GM19023 (cell line): Measurements from ENCODE around the gene SLC45A2.
"Not testable (repeated sequence)": the region's sequence is repeated elsewhere in the genome, so short reads cannot be mapped to it uniquely, and the experiment has no call there.

Experiments
- ATAC-seq: cut with Tn5 transposase; IDR thresholded peaks from one replicate; pipeline ENCODE4 v1.9.1; 2021; ENCODE audit warnings: mild to moderate bottlenecking, moderate library complexity; ENCODE audit not compliant: unreplicated experiment

The SLC45A2 gene

GRCh38 chr5:33984671-33985124 lies at the start of gene SLC45A2:
TSS of gene SLC45A2 (minus strand) at chr5:33984693. CDS start at chr5:33984583, 110 bp downstream.
- no peak for ATAC-seq

DNA sequence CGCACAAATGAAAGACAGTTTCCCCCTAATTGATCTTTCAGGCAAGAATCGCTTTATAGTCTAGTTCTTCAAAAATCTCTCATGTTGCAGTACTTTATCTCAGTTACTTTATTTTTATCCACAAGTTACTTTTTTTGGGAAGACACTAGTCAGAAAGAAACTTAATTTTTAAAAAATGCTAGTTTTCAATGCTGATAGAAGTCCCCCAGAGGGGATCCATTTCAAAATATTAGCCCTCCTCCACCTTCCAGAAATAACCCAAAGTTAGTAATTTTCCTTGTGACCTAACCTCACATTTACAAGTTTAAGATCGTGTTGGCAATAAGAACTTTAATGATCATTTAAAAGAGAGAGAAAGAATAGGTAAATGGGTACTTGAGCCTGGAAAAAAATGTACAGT lies 47.5 kb upstream of the SLC45A2 start:
- ATAC-seq: no peak

GRCh38 chr5:34031117-34031516 lies 46.6 kb upstream of the SLC45A2 start:
- no peak for ATAC-seq

- ATAC-seq: not testable (repeated sequence)
Measured at GRCh38 chr5:34030585-34030984, 46.1 kb upstream of the SLC45A2 start.

DNA sequence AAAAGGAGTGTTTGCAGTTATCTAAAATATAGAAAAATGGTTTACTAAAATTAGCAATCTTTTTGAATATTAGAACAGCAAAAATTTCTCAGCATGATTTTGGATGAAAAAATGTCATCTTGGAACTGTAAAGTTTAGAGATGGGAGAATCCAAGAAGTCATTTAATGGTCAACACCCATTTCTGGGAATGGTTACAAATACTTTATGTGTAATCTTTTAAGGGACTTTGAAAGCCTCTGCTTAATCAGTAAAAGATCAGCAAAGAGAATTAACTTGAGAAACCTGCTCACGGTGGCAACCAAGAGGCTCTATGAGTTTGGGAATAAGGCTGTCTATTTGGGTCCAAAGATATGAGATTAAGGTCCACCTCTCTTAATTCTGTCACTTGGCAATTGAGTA lies 45.6 kb upstream of the SLC45A2 start:
- ATAC-seq: no peak

DNA sequence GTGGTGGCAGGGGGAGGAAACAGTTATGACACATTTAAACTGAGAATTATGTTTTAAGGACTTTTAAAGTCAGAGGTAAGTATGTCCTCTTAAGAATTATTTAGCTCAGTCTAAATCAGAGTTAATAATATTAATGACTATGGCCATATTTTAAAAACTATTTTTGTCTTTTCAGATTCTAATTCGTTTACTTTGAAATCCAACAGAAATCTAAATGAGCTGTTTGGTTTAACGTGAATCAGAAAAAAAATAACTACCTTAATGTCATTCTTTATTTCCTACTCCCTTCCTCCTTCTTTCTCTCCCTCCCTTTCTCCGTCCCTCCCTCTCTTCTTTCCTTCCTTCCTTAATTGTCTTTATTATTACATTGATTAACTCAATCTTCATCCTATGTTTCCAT lies 43.9 kb upstream of the SLC45A2 start:
- no peak for ATAC-seq

DNA sequence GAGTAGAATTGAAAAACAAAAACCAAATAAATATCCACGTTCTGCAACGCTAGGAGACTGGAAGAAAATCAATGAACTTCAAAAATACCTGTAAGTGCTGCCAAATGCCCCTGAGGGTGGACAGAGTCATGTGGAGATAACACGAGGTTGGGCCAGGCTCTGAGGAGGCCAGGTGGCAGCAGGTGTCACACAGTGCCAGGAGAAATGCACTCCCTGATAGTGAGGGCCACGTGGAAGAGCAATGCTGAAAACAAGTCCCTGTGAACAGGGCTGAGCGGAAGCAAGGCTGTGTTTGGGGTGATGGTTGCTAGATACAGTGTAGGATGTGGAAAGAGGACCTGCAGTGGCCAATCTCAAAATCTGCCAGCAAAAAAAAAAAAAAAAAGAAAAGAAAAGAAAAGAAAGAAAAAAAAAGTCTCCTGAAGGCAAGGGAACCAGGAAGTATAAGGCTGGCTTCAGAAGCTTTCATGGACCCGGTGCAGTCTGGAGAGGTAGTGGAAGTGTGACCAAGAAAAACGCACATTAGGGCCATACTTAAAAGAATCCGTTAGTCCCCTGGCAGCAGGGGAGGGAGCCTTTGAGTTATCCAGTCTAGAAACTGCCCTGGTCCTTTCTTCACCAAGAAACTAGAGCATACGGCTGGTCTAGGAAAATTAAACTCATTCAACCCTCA lies 41.7 kb upstream of the SLC45A2 start:
- ATAC-seq: no peak

DNA sequence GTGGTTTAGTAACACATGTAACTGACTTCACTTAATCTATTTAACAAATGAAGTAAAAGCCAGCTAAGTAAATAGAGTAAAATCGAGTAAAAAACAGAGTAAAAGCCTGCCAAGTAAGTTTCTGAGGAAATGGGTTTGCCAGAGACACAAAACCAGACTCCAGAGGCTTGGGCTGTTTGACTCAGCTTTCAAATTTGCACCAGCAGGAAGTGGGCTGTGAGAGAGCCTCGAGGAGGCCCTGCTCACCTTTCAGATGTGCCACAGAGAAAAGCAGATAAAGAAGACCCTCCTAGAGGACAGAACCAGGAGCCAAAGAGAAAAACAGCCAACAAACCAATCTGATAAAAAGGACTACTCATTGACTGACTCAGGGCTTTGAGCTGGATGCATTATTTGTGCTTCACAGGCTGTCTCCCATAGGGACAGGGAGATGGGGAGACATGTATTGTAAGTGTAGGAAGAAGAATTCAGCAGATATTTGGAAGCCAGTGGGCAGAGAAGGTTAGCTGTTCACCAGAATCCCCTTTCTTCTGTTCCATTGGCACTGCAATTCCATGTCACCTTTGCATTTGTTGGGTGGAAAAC lies 37.7 kb upstream of the SLC45A2 start:
- peak; percentile 88 for ATAC-seq

DNA sequence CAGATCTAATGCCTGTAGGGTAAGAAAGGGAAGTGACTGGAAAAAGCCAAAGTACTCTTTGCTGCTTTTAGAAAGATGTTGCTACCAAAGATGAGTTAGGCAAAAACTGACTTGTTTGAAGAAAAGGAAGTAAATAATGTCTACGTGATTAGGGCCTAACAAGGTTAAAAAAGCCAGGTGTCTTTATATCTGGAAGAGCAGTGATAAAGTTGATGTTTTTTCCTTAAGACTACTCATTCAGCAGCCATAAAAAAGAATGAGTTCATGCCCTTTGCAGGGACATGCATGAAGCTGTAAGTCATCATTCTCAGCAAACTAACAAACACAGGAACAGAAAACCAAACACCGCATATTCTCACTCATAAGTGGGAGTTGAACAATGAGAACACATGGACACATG lies 36.8 kb upstream of the SLC45A2 start:
- ATAC-seq: no peak

DNA sequence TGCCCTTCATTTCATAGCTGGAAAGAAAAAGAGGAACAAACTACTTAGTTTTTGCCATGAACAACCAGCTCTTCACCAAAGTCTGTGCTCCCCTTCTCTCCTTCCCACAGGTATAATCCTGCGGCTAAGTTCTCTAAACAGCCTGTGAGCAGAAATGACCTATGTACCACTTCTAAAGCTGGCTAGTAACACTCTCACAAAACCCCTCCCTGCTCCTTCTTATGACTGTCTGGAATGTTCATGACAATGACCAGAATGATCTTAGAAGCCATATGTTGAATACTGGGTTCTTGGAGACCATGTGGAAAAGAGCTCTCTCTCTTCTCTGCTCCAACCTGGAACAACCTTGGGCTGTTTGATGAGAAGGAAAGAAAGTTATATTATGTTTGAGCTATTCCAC lies 36.2 kb upstream of the SLC45A2 start:
- no peak for ATAC-seq

DNA sequence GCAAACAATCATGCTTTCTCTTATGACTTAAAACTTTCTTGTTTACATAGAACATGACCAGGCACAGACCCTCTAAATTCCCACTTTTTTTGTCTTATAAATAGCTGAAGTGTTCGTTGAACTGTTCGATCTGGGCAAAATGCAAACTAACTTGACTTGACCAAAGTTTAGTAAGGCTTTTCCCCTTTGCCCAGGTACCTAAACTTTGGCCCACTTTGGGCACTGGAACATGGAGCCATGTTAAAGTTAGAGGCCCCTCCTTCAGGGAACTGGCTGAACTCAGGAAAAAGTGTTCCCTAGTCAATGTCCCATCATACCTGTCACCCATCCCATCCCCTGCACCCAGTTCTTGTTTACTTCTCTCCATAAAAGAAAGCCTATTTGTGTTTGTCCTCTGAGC lies 32.8 kb upstream of the SLC45A2 start:
- no peak for ATAC-seq

- ATAC-seq: no peak
Measured at GRCh38 chr5:34016750-34017149, 32.3 kb upstream of the SLC45A2 start.

DNA sequence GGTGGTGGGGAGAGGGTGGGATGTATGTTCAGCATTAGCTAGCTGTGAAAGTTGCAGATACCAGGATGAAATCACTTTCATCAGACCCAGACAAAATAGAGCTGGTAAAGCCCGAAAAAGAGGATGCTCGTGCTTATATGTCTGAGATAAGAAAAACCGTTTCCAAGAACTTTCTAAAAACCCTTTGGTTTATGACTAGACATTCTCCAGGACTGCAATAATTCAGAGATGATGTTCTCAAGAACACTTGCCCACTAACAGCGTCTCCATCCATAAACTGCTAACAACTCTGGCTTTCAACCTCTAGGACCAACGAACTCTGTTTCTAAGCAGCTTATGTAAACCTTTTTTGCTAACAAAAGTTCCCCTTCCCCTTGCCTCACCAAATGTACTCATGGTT lies 31.7 kb upstream of the SLC45A2 start:
- ATAC-seq: no peak

- ATAC-seq: no peak
Measured at GRCh38 chr5:34015120-34015822, 30.8 kb upstream of the SLC45A2 start.

DNA sequence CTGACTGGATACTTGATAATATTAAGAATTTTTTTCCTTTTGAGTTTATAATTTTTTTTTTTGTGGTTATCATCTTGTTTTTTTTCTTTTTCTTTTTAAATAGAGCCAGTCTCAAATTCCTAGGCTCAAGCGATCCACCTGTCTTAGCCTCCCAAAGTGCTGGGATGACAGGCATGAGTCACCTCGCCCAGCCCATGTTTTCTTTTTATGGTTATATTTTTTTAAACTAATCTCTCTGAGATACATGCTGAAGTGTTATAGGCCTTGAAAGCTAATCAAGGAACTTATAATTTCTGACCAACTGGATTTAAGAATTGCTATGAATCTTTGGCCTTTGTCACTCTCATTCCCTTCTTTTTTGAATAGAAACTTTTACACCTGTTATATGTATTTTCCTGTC lies 30.1 kb upstream of the SLC45A2 start:
- no peak for ATAC-seq

GRCh38 chr5:34013547-34013946 lies 29.1 kb upstream of the SLC45A2 start:
- ATAC-seq: no peak

DNA sequence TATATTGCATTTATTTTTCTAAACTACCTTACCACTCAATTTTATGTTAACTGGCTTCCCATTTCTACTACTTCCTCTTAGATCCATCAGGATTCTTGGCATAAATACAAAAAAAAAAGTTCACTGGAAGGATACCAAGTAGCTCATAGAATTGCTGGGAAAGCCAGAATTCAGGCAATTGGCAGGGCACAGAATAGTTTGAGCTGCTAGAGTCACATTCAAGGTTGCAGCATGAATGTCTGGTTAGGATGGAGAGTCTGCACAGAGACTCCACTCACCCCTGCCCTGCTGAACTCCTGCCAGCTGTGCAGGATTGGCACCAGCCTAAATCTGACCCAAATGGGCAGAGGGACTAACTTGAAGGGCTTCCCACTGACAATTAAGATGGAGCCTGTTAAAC lies 28.3 kb upstream of the SLC45A2 start:
- ATAC-seq: no peak

GRCh38 chr5:34011536-34011935 lies 27.0 kb upstream of the SLC45A2 start:
- ATAC-seq: no peak

- not testable (repeated sequence) for ATAC-seq
Measured at GRCh38 chr5:34010146-34010545, 25.7 kb upstream of the SLC45A2 start.

- ATAC-seq: no peak
Measured at GRCh38 chr5:34009610-34010009, 25.1 kb upstream of the SLC45A2 start.

DNA sequence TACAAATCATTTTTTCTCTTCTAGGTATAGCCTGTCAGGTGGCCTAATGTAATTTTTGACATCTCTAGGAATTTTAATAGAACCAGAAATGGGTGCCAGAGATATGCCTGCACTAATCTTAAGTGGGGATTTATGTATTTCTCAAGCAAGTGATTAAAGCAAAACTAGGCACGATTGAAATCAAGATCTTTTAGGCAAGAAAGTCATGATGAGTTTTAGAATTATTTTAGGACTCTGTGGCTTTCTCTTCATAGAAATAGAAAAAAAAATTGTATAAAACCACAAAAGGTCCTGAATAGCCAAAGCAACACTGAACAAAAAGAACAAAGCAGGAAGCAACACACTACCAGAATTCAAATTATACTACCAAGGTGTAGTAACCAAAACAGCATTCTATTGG lies 24.3 kb upstream of the SLC45A2 start:
- ATAC-seq: no peak
